ENCODE results near the gene KLHDC4.
"Not testable (repeated sequence)": the region's sequence is repeated elsewhere in the genome, so short reads cannot be mapped to it uniquely, and the experiment has no call there.

Gene KLHDC4

DNA sequence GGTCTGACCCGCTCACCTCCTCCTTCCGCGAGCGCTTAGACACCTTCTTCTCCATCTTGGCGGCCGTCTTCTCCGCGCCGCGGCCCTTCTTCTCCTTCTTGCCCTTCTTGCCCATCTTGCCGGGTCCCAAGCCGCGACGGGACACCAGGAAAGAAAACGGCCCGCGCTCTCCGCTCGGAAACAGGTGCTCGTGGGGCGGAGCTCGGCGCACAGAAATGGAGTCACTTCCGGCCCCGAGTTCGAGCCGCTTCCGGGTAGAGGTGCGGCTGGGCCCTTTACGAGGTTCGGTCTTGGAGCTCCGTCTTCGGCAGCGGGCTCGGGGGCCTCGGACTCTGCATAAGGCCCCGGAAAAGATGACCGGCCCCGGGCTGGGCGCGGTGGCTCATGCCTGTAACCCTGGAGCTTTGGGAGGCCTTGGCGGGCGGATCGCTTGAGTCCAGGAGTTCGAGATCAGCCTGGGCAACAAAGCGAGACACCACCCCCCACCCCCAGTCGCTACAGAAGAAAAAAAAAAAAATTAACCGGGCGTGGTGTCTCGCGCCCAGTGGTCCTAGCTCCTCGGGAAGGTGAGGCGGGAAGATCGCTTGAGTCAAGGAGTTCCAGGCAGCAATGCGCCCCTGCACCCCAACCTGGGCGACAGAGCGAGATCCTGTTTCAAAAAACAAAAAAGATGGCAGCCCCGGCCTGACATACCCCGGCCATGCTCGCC lies at the start of gene KLHDC4:
Gene KLHDC4, minus strand, starts transcription at position 211 of the 709 bp plus-strand sequence. Its CDS starts 96 bp downstream, at position 115.
- peak; percentile 94 for DNase-seq

DNA sequence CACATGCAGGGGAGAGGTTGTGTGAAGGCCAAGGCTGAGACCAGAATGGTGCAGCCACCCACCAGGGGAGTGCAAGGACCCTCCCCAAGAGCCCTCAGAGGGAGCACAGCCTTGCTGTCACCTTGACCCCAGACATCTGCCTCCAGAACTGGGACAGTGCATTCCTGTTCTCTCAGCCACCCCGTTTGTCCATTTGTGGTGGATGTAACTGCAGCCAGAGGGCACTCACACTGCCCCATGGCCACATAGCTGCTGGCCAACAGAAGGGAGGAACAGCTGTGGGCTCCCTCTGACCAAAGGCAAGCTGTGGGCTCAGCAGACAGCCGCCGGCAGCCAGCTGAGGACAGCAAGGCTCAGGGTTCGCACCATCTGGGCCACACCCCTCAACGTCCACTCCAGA lies 49.8 kb upstream of the KLHDC4 start:
- no peak for DNase-seq

DNA sequence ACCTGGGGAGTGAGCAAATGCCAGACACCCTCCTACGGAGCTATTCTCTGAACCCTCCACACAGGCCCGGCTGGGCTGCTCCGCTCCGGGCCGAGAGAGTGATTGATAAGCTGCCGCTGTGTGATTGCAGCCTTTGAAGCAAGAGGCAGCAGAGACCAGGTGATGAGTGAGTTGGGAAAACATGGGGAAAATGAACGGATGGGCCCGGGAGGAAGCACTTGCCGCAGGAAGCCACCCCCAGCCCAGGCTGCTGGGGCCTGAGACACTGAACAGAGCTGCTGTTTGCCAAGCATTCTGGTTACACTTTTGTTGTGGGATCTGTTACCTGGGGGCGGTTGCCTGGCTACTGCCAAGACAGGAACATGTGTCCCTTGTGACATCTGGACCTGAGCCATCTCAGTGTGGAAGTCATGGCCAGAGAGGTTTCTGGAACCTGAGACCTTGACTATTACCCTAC lies 46.4 kb upstream of the KLHDC4 start:
- DNase-seq = no peak

DNA sequence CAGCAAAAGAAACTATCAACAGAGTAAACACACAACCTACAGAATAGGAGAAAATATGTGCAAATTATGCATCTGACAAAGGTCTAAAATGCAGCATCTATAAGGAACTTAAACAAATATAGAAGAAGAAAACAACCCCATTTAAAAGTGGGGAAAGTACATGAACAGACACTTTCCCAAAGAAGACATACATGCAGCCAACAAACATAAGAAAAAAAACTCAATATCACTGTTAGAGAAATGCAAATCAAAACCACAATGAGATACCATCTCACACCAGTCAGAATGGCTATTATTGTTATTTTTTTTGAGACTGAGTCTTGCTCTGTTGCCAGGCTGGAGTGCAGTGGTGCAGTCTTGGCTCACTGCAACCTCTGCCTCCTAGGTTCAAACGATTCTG lies 45.7 kb upstream of the KLHDC4 start:
- DNase-seq = not testable (repeated sequence)

DNA sequence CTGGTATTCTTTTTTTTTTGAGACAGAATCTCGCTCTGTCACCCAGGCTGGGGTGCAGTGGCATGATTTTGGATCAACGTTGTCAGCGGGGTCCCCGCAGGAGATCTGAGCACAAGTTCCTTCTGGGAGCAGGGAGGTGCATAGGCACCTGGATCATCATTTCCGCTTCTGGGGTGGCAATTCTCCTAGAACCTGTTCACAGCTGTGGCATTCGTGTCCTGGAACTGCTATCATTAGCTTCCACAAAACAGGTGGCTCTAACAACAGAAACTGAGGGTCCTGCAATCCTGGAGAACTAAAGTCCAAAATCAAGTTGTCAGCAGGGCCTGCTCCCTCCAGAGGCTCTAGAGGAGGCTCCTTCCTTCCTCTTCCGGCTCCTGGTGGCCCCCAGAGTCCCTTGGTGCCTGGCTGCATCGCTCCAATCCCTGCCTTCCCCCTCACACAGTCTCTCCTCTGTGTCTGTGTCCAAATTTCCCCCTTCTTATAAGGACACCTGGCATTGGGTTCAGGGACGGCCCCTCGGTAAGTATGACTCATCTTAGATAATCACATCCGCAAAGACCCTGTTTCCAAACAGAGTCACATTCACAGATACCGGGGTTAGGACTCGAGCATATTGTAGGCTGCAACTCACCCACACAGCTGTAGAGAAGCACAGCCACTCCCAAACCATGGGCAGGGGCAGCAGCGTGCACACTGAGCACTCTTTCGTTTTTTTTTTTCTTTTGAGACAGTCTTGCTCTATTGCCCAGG lies 43.5 kb upstream of the KLHDC4 start:
- DNase-seq = peak; percentile 28

DNA sequence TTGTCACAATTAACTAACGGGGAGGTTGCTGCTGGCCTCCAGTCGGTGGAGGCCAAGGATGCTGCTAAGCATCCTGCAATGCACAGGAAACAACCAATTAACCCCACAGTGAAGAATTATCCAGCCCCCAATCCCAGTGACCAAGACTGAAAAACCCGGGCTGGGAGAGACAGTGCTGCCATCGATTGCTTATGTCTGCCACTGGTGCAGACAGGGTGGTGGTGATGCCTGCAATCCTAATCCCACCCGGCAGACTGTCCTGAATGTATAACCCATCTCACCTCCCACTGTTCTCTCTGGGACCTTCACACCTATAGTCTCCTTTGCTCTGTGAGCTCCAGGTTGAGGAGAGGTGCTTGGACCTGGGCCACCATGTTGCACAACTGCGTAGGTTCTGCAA lies 42.3 kb upstream of the KLHDC4 start:
- DNase-seq = no peak

DNA sequence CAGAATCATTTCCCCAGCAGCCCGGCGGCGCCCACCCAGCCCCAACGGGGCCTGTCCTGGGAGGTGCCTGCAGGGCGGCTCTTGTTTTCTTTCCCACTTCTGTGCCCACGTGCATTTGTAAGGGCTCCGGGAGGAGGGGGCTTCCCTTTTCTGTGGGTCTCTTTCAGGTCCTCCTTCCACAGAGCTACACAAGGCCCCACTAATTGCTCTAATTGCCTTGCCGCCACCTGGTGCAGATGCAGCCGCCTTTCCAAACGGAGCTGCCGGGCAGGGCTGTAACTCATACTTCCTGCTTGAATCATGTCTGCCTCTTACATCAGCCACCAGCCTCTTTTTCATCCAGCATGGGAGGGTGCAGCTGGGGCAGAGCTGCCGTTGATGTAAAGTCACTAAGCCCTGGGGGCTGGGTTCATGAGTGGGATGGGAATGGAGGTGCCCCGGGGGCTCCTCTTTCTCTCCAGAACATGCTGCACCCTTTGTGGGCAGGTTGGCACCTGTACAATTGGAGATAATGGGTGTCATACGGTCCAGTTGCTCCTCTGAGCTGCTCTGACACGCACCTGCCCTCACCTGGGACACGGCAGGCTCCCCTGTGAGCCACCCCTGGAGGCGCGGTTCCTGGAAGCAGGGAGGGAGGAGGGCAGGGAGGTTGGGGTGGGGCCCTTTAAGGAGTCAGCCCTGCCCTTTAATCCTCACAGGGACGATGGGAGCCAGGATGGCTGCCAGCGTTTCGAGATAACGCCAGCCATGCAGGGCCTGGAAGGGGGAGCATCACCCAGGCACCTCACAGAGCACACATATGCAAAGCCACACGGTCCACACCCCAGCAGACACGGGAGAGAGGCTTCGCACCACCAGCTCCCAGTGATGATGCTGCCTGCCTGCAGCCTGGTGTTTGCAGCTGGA lies 41.1 kb upstream of the KLHDC4 start:
- peak; percentile 77 for DNase-seq

DNA sequence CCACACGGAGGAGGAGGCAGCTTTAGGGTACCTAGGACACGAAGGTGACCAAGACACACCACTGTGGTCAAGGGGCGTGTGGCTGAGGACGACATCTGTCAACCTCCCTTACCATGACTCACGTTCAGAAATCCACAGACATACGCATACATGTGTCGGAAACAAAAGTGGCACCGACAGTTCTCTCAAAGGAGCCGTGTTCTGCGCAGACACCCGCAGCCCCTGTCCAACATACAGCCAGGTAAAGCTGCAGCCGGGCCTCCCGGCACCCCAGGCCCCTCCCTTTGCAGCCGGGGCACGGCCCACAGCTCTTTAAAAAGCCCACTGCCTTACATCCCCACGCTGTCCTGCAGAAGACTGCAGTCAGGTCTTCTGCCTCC lies 40.5 kb upstream of the KLHDC4 start:
- no peak for DNase-seq

DNA sequence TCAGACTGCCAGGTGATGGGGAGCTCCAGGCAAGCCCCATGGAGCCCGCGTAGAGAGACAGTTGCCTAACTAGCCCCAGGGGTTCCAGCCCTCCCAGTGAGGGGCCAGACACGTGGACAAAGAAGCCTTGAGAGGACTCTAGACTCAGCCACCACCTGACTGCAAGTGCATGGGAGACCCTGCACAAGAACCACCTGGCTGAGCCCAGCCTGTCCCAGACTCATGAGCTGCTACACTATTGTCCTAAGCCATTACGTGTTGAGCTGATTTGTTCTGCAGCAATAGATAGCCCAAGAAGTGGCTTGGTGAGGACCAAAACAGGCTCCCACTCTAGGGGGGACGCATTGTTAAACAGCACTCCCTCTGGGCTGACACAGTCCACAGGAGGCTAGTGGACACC lies 37.6 kb upstream of the KLHDC4 start:
- DNase-seq = no peak

DNA sequence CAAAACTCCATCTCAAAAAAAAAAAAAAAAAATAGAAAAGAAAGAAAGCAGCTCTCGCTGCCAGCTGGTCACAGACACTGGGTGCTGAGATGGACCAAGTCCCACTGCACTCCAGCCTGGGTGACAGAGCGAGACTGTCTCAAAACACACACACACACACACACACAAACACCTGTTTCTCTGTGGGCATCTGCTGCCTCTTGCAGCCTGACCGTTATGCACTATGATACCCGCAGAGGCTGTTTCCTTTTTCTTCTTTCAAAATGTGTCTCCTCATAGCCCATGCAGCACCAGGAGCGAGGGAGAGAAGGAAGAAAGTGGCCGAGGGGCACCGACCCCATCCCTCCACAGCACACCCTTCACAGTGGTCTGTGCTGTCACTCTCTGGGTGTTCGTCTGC lies 36.9 kb upstream of the KLHDC4 start:
- DNase-seq = no peak

DNA sequence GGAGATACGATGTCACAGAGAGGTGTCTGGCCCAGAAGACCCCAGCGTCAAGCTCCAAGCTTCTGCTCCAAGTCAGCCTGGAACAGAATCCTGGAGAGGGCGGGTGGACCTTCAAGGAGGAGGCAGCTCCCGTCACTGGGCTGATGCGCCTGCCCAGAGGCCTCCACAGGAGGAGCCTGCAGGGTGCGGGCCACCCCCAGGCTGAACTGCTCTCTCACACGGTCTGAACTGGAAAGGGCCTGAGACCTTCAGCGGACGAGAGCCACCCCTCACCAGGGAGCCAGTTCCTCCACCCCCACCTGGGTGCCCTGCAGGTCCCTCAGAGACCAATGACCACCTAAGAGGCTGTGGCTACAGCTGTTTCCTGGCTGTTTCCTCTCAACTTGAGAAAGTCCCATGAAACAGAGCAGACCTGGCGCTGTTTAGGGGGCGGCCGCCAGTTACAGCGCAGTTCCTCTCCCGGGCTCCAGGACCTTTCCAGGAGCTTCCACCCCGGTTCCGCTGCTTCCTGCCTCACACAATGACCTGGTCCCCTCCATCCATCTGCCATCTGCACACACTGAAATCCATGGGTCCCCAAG lies 36.0 kb upstream of the KLHDC4 start:
- no peak for DNase-seq

DNA sequence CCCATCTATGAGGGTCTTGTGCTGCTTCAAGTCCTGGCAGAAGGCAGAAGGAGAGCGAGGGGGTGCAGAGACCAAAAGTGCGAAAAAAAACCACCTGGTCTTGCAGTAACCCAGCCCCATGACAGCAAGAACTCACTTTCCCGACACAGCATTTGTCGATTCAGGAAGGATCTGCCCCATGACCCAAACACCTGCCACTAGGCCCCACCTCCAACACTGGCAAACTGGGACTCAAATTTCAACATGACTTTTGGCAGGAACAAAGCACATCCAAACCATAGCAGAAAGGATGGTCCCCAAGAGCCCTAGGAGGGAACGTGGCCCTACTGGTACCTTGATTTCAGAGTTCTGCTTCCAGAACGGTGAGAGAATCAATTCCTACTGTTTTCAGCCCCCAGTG lies 34.7 kb upstream of the KLHDC4 start:
- DNase-seq = no peak

DNA sequence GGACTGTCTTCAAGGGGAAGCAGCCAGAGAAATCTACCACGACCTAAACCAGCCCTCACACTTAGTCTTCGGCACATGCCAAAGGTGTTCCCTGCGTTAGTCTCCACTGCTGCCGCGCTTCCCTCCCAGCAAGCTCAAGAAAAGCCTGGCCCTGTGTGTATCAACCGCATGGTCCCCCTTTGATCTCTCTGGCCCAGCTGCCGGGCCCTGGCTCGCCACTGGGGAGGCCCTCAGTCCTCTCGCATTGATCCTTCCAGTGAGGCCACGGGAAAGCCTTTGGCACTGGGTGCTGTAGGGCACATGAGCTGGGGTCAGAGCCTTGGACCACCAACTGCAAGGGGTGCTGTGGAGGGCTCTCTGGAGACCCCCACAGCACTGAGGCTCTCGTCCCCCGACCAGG lies 29.6 kb upstream of the KLHDC4 start:
- DNase-seq = no peak

DNA sequence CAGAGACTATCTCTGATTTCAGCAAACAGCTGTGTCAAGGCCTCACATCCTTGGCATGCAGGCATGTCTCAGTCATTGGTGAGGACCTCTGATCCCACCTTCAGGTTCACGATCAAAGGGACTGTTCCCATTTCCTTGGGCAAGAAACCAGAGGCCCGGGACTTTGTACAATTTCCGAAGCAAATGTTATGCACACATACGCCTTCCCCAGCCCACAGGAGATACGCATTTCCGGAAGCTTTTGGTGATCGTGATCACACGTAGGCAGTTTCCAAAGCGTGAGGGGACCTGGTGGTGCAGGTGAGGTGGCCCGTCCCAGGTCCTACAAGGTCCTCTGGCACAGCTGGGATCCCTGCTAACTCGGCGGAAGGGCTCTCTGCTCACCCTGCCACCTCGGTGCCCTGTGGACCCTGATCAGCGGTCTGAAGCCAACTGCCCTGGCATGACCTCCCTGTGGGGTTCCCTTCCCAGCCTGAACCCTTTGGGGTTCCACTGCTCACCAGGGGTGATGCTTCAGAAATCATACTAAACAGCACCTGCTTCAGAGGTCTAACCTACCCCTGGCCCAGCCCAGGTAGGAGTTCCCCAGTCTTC lies 28.8 kb upstream of the KLHDC4 start:
- DNase-seq = no peak

DNA sequence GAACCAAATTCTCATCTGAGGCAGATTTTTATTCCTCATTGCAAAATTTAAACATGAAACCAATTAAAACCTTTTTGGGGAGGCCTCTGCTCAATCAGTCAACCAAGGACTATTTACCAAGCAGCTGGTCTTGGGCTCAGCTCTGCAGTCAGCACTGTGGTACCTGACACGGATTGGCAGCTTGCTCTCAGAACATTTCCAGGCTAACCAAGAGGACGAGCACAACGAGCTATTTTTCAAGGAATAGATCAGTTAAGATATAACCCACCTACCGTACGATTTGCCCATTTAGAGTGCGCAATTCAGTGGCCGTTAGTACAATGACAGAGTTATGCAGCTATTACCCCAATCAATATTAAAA lies 26.4 kb upstream of the KLHDC4 start:
- DNase-seq = no peak

DNA sequence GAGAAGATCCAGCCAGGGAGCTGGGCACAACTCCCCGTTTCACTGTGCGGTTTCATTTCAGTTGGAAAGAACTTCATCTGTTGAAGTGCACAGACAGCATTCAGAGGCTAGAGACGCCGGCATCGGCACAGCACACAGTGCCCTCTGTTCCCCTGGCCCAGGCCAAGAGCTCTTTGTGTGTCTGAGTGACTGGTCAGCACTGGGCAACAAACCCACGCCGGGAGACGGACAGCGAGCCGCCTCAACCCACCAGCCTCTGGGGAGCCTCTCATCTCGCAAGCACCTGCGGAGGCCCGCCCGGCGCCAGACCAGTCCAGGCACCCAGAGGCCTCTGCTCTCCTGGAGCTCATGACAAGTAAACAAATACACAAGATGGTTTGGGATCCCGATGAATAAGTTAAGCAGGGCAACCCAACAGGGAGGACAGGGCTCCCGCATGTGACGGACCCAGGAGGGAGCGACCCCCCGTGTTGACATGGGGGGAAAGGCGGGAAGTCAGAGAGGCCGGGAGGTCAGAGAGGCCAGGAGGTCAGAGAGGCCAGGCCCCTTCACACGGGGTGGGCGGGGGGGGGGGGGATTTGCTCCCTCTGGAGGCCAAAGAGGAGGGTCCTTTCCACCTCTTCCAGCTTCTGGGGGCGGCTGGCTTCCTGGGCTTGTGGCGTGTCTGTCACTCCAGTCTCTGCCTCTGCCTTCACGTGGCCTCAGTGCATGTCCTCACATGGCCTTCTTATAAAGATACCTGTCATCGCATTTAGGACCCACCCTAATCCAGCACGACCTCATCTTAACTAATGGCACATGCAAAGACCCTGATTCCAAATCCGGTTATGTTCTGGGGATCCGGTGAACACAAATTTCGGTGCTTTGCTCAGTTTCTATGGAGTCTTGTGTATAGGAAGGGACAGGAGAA lies 25.8 kb upstream of the KLHDC4 start:
- no peak for DNase-seq

DNA sequence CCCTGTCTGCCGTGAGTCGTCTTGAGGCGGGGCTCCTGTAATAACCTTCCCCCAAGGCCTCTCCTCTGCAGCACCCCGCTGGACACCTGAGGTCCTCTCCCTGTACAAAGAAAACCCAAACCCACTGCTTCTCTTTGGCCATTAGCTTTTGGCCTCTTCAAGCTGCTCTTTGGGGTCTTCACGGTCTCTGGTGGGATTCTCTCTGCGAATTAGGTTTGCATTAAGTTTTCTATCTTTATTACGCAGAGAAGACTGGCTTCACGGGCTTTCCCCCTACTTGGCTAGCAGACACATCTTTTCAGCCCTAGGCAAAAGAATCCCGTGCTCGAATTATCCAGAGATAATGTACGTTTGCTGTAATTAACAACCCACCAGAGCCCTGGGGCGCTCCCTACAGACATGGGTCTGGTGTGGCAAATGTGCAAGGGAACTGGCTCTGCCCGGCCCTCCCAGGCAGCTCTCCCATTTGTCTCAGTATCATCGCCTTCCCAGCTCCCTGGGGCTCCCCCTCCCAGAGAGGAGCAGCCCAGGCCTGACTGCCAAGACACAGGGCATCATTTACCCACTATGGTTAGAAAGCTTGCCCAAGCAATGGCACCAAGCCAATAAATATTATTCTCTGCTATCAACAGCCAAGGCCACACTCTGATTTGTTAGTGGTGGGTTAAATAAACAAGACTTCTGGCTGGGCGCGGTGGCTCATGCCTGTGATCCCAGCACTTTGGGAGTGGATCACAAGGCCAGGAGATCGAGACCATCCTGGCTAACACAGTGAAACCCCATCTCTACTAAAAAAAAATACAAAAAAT lies 24.7 kb upstream of the KLHDC4 start:
- DNase-seq = no peak

DNA sequence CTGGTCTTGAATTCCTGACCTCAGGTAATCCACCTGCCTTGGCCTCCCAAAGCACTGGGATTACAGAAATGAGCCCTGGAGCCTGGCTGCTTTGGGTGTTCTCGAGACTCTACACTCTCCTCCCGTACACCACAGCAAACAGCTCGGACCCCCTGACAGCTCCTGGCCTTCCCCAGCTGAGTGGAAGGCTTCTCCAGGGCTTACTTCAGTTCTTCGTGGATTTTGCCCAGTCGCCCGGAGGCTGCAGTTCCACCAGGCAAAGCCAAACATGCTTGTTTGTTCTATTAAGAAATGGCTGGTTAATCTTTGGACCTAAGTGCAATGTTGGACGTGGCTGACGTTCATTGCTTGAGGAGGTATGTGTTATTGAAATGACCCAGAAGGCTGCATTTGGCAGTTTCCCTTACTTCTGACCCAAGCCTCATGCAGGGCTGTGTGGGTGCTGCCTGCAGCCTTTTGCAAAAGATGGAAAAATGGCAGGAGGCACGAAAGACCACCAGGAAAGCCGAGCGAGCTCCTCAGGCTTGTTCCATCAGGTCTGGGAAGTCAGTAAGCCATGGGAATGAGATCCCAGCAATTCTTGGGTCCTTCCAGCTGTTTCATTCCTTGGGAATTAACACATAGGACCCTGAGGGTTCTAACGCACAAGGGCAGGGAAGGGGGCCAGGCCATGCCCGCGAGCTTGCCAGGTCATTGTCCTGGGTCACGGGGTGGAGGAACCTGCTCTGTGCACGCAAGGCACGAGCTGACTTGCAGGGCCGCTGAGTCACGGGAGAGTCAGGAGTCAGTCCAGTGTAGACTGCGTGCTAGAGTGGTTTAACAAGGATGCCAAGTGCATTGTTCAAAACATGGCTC lies 23.9 kb upstream of the KLHDC4 start:
- DNase-seq = no peak

DNA sequence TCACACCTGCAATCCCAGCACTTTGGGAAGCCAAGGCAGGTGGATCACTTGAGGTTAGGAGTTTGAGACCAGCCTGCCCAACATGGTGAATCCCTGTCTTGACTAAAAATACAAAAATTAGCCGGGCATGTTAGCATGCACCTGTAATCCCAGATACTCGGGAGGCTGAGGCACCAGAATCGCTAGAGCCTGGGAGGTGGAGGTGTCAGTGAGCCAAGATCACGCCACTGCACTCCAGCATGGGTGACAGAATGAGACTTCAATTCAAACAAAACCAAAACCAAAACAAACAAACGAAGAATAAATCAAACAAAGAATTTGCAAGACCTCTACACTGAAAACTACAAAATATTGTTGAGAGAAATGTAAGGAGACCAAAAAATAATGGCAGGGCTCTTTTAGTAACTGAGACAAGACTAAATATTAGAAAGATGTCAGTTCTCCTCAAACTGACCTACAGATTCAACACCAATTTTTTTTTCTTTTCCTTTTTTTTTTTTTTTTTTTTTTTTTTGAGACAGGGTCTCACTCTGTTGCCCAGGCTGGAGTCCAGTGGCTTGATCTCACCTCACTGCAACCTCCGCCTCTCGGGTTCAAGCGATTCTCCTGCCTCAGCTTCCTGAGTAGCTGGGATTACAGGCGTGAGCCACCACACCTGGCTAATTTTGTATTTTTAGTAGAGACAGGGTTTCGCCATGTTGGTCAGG lies 23.1 kb upstream of the KLHDC4 start:
- DNase-seq = not testable (repeated sequence)

All from hematopoietic multipotent progenitor cell treated with erythropoietin and hydrocortisone succinate and interleukin-3 and kit ligand, for 6 days (in vitro differentiated cells).